GM18951 (cell line): ENCODE results near the gene UTP11.

ENCODE experiments used
- POLR2A ChIP-seq: IDR thresholded peaks from 4 replicates; pipeline ENCODE4 v1.6.1; 2011; ENCODE audit warnings: mild to moderate bottlenecking; ENCODE audit not compliant: insufficient read length, insufficient read depth; ENCODE audit errors: extremely low read depth
- in situ Hi-C: fragments of 300-500 bp; cut with MboI; formaldehyde crosslinking; loops from one replicate; pipeline ENCODE4 v1.12.0; 2022; ENCODE audit warnings: low sequenced_read_pairs, mixed read lengths, inconsistent platforms; ENCODE audit not compliant: unreplicated experiment

Gene UTP11

DNA sequence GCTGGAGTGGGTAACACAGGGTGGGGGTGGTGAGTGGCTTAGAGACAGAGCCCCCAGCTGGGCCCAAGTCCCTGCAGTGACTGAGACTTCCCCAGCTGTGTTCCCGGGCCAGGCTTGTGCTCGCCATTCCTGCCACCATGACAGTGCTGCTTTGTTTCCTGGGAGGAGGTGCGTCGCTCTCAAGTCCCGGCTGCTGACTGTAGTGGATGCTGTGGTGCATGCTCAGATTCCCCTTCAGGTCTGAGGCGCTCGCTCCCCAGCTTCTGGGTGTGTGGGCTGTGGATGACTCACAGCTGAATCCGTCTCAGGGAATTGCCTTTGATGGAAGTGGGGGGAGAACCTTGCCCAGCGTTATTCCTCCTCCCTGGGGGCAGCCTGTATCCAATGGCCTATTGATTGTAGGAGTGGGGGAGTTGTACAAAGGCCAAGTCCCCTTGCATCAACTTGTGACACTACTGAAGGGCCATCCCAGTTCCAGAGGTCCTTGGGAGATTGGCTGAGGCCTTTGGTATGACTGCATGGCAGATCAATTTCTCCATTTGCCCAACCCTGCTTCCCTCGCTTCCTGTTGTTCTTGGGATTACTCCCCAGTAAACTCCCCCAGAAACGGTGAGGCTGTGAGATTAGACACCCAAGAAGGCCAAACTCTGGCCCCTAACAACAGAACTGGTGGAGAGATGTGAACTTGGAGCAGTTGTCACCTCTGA, 51.8 kb downstream of the UTP11 start:
- no peak for TF ChIP-seq POLR2A
- in situ Hi-C loops, result no loop called here

DNA sequence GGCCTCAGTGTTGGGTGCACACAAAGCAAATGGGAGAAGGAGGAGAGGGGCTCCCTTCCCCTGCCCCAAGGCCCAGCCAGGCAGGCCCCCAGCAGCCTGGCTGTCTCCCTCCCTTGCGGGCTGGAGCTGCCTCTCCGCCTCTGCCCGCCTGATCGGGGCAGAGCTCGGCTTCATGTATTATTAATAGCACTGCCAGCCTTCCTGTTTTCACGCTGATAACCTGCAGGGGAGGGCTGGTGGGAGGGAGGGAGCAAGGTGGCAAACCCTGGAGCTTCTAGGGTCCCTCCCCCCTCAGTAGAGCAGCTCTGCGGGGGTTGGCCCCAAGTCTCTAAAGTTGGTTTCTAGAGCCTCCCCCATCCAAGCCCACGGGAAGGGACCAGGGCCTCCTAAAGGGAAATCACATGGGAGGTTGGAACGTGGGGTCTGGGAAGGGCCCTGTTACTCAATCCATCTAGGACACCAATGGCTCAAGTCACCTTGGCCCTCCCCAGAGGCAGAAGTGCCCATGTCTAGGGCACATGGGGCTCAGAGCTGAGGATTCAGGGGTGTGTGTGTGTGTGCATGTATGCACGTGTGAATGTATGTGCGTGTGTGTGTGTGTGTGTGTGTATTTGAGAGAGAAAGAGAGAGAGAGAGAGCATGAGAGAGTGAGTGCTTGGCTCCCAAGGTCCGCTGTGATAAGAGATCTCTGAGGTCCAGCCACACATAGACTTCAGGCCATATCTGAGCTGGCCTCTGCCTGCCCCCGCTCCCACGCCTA, 55.9 kb downstream of the UTP11 start:
- in situ Hi-C loops, result no loop called here
- TF ChIP-seq POLR2A, result no peak

DNA sequence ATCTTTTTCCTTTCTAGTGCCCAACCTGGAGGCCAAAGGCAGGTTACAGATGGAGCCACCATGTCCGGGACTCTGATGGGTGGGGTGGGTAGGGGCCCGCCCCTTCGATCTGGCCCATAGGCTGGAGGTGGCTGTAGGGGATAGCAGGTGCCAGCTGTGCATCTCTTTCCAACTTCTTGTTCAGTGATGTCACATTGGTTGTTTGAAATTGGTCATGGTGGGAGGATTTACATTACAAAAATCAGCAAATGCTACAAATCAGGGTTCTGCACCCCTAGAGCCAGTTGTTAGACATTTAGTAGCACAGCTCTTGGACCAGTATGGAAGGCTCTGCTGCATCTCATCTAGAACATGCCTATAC, 56.4 kb downstream of the UTP11 start:
- TF ChIP-seq POLR2A, result no peak
- in situ Hi-C loops, result no loop called here

DNA sequence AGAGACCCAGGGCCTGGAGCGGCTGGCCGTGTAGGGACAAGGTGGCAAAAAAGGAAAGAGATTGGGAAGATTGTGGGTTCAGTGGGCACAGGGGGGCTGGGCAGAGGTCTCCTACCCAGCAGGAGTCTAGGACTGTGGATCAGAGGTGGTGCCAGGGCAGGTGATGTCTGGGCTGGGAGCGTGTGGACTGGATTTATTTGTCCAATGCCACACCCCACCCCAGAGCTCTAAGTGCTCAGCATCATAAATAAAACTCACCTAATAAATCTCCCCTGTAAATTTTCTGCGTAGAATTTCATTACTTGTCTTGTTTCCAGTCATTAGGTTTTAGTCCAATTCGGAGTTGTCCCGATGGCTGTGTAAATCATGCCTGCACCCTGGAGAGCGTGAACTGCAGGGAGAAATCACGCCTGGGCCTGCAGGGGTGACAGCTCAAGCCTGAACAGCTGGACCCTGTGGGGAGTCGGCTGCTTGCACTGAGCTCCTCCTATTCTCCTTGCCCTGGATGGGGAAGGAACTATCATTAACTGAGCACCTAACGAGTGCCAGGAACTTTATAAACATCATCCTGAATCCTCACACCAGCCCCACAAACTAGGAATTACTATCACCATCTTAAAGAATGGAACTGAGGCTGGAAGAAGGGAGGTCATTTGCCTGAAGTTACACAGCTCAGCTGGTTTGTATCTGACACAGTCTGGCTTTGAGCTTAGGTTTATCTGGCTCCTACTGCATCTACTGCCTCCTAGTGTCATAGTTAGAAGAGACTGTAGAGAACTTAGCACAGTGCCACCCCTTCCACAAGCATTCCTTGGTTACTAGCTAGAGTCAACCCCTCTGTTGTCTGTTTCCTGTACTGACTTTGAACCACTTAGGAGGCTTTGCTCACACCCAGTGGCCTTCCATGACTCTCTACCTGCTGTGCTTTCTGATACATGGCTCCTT, 59.0 kb downstream of the UTP11 start:
- TF ChIP-seq POLR2A, result no peak
- in situ Hi-C loops, result no loop called here

DNA sequence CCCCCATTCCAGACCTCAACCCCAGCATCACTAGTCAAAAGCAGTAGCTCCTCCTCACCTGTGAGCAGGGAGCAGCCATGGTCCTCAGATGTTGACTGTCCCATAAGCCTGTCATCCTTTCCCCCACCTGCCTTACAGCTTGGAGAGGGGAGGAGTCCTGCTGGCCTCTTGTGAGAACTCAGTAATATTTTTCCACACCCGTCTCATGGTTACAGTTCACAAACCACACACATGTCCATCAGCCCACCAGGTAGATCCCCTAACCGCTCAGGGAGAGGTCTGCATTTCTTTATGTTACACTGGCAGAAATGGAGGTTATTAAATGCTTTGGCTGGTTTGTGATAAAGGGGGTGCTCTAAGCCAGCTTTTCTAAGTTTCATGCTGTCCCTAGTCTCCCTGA, 60.3 kb downstream of the UTP11 start:
- in situ Hi-C loops, result no loop called here
- TF ChIP-seq POLR2A, result no peak

DNA sequence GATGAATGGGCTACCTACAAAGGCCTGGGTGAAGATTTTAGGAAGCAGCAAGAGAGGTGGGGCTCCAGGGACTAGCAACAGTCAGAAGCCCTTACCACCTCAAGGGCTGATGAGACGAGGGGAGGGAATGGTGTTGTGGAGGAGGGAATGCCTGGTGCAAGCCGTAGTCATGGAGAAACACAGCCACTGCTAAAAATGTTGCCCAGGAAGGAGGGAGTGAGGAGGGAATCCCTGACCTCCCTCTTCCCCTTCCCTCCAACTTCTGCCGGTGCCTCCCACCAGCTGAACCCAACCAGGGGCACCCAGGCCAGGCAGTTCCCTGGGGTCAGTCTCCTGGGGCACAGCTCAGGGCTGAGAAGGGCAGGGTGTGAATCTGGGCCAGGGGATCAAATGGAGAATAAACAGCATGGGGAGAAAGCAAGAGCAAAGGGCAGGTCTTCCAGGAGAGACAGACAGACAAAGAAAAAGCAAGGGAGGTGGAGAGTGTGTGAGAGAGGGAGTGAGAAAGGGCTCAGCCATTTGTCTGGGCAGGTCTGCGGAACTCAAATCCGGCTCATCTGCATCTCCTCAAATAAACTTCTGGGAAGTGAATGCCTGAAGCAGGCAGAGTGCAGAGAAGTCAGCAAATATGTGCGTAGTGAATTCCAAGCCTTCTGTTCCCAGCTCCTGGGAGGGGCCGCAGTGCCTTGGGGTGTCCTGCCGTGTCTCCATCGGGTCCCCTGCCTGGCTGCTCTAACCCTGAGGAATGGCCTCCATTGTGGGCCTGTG, 61.2 kb downstream of the UTP11 start:
- in situ Hi-C loops, result no loop called here

DNA sequence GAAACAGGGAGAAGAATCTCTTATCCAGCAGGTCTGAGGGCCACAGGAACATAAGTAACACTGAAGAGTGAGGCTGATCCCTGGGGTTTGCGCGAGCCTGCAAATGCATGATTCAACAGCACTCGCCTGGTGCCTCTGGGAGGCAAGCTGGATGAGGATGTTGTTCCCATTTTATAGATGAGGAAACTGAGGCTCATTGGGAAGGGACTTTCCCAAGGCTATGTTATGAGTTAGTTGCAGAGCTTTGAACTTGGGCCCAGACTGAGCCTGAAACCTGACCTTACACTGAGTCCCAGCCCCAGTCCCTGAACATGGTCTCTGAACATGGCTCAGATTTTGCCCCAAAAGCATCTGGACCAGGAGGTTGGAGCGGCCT, 61.8 kb downstream of the UTP11 start:
- TF ChIP-seq POLR2A, result no peak
- in situ Hi-C loops, result no loop called here

More for the DNA sequence above, 61.2 kb downstream of the UTP11 start:
- no peak for TF ChIP-seq POLR2A
